ENCODE results near the gene CCDC170.

The CCDC170 gene

DNA sequence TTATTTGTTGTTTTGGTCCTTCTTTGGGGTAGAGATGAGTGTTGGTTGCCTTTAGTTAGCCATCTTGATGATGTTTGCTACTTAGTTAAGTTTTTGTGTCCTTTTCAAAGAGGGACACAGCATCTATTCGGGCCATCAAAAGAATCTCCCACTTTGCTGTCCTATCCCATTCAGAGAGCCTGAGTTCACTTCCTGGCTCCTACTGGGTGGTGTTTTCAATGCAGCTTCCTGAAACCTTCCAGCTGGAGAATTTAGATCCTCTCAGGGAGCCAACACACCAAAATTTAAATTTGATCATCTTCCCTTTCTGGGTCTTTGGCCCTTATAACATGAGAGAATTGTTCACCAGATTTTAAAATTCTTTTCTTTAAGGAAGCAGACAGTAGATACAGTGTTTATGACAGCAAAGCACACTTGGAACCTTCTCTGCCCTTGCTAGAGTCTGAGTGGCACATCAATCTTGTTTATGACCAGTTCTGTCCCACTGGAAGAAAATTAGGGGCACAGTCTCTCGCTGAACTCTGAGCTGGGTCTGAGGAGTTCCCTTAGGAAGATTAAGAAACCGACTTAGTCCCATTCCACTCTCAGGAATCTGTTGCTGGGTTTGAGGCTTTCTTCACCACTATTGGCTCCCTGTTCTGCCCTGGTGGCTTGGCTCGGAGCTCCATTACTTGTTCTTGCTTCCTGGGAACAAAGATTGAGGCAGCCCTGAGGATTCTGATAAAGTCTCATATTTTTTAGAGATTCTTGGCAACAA is 115.5 kb downstream of the CCDC170 start:
- TF ChIP-seq, protein P1, sequence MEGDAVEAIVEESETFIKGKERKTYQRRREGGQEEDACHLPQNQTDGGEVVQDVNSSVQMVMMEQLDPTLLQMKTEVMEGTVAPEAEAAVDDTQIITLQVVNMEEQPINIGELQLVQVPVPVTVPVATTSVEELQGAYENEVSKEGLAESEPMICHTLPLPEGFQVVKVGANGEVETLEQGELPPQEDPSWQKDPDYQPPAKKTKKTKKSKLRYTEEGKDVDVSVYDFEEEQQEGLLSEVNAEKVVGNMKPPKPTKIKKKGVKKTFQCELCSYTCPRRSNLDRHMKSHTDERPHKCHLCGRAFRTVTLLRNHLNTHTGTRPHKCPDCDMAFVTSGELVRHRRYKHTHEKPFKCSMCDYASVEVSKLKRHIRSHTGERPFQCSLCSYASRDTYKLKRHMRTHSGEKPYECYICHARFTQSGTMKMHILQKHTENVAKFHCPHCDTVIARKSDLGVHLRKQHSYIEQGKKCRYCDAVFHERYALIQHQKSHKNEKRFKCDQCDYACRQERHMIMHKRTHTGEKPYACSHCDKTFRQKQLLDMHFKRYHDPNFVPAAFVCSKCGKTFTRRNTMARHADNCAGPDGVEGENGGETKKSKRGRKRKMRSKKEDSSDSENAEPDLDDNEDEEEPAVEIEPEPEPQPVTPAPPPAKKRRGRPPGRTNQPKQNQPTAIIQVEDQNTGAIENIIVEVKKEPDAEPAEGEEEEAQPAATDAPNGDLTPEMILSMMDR (conservative IDR thresholded peaks at IDR 0.05; ENCODE audit: control insufficient read depth, insufficient read depth, low read depth, low read length), result no peak
- no peak overlapping the region for H3K4me3 ChIP-seq (ENCODE audit: control insufficient read depth, low read depth, low read length)
- DNase-seq (ENCODE audit: low read depth), result peak; percentile 9

DNA sequence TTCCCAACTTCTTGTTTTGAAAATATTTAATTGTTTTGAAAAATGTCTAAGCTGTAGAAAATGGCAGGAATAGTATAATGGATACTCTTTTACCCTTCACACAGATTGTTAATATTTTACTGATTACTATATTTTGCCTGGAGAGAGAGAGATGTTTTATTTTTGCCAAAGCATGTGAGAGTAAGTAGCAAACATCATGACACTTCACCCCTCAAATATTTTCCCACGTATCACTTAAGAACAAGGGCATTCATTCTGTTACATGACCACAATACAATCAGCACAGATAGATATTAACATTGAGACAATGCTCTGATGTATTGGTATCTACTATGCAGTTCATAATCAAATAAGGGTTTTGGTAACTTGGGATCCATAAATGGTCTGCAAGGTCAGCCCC is 116.5 kb downstream of the CCDC170 start:
- DNase-seq (ENCODE audit: low read depth), result peak; percentile 12
- H3K4me3 ChIP-seq (ENCODE audit: control insufficient read depth, low read depth, low read length), result no peak overlapping the region
- TF ChIP-seq, protein P1 (conservative IDR thresholded peaks at IDR 0.05; ENCODE audit: control insufficient read depth, insufficient read depth, low read depth, low read length), result no peak

DNA sequence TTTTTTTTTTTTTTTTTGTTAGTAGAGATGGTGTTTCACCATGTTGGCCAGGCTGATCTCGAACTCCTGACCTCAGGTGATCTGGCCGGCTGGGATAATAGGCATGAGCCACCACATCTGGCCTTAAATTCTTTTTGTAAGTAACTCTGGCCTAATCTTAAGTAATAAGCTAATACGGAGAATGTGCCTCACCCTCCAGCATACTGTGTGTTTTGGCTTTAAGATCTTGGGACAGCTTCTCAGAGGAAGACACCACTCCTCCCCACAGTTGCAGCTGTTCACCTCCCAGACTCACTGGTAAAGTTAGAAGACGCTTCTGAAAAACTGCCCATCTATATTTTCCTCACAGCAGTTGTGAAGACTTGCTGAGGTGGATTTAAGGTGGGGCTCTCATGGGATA is 120.8 kb downstream of the CCDC170 start:
- DNase-seq (ENCODE audit: low read depth), result no peak
- no peak overlapping the region for H3K4me3 ChIP-seq (ENCODE audit: control insufficient read depth, low read depth, low read length)
- TF ChIP-seq, protein P1 (conservative IDR thresholded peaks at IDR 0.05; ENCODE audit: control insufficient read depth, insufficient read depth, low read depth, low read length), result no peak

DNA sequence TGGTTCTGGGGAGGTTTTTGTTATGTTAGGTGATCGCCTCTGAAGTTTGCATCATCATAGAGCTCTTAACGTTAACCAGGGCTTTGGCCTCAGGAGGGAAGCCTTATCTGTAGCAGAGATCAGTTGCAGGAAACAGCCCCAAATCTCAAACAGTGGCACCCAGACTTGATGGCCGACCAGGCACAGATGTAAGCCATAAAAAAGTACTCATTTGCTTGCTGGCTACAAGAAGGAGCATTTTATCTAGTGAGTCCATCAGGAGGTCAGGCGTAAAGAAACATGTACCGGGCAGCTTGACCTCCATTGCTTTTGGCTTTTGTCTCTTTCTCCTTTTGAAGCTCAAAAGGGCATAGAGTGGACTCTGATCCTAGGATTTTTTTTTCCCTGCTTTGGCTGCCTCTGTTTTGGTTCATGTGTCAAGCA is 122.3 kb downstream of the CCDC170 start:
- no peak for DNase-seq (ENCODE audit: low read depth)
- TF ChIP-seq, protein P1 (conservative IDR thresholded peaks at IDR 0.05; ENCODE audit: control insufficient read depth, insufficient read depth, low read depth, low read length), result no peak
- H3K4me3 ChIP-seq (ENCODE audit: control insufficient read depth, low read depth, low read length), result no peak overlapping the region

DNA sequence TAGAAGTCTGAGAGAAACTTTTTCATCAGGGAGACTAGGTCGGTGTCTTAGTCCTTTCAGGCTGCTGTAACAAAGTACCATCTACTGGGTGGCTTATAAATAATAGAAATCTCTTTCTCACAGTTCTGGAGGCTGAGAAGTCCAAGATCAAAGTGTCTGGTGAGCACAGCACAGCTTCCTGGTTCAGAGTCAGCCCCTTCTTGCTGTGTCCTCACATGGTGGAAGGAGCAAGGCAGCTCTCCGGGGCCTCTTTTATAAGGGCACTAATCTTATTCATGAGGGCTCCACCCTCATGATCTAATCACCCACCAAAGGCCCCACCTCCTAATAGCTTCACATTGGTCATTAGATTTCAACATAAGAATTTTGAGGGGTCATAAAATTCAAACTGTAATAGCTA is 122.8 kb downstream of the CCDC170 start:
- TF ChIP-seq, protein P1 (conservative IDR thresholded peaks at IDR 0.05; ENCODE audit: control insufficient read depth, insufficient read depth, low read depth, low read length), result no peak
- no peak for DNase-seq (ENCODE audit: low read depth)

DNA sequence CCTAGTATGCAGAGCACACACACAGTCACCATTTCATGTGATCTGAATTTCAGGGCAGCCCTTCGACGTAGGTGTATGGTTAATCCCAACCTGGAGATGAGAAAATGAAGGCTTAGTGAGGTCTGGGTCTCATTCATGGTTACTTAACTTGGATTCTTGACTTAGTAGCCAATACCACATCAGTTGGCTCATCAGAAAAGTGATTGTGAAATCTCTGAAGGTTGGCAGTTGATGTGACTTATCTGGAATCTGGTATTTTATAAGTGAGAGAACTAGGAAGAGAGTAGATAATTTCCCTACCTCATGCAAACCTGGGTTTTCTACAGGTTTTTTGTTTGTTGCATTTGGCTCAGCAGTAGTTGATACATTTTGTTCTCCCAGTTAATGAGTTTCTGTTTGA is 123.7 kb downstream of the CCDC170 start:
- DNase-seq (ENCODE audit: low read depth), result peak; percentile 29
- TF ChIP-seq, protein P1 (conservative IDR thresholded peaks at IDR 0.05; ENCODE audit: control insufficient read depth, insufficient read depth, low read depth, low read length), result no peak
- H3K4me3 ChIP-seq (ENCODE audit: control insufficient read depth, low read depth, low read length), result no peak overlapping the region

More for the DNA sequence above, 122.8 kb downstream of the CCDC170 start:
- H3K4me3 ChIP-seq (ENCODE audit: control insufficient read depth, low read depth, low read length), result no peak overlapping the region

All from fibroblast of mammary gland (primary cell).